K562 (cell line): ENCODE results near the gene ATP8A1. TPM values are rescaled to one million over a fixed set of nuclear protein-coding genes. Genes with fewer than 3 reads are reported as not detected.
A peak's percentile ranks its signal among the peaks of the same experiment; 100 is the strongest.

Experiments
- ATAC-seq: fragments of 200-7000 bp; cut with Tn5 transposase; 3 replicates; pipeline ENCODE4 v1.9.1; 2020; ENCODE audit warnings: moderate library complexity
- BruUV-seq: library from RNA; stranded (reverse); fragments of 400-500 nt; replicated peaks from 2 replicates; lab custom pipeline; 2021; lab: Mats Ljungman, UMichigan
- CTCF ChIA-PET: fragments of 300-600 bp; formaldehyde crosslinking; extraction: SDS; loops from one replicate; lab custom pipeline; 2021; ENCODE audit warnings: low intra/inter-chr PET ratio; lab: Yijun Ruan, JAX
- POLR2A ChIA-PET: fragments of 300-600, 350-650 bp; sonication (Branson Sonifier 250); formaldehyde crosslinking; extraction: SDS; loops from one replicate; lab custom pipeline; 2021; ENCODE audit warnings: antibody characterized with exemption, inconsistent platforms; lab: Yijun Ruan, JAX
- DNase-seq, 4 experiments: peaks; one replicate each; pipeline versions ENCODE4 v3.0.0 to v3.0.0-alpha.2; 2011 to 2018; ENCODE audit warnings: low spot score in 3 of 4, mixed read lengths in 3 of 4; ENCODE audit errors: extremely low read depth in 1 of 4
- FAIRE-seq: peaks from 2 replicates; lab custom pipeline; 2011; peaks lifted over from hg19 to GRCh38; lab: Jason Lieb, UNC
- H2AFZ ChIP-seq: 2 replicates; pipeline ENCODE4 v1.6.0; 2011; ENCODE audit warnings: low read depth, low read length, control low read depth, inconsistent platforms
- H3K27ac ChIP-seq: fragments of 200-600 bp; 3 replicates; pipeline ENCODE4 v1.8.0; 2011; ENCODE audit warnings: low read depth, mild to moderate bottlenecking, control low read depth, inconsistent platforms, low read length, moderate library complexity, mixed read lengths; ENCODE audit errors: extremely low read depth
- H3K27me3 ChIP-seq, 2 experiments: fragments of 300-600 bp in 1 of 2; 2 replicates in 1 of 2; 3 replicates in 1 of 2; pipeline versions ENCODE4 v1.6.0 to v1.8.0; 2011; ENCODE audit warnings: inconsistent platforms in 2 of 2, low read length in 2 of 2, mild to moderate bottlenecking in 1 of 2, mixed read lengths in 1 of 2, moderate library complexity in 1 of 2; ENCODE audit not compliant: control insufficient read depth in 2 of 2, insufficient read depth in 2 of 2
- H3K36me3 ChIP-seq: fragments of 300-600 bp; 3 replicates; pipeline ENCODE4 v1.8.0; 2011; ENCODE audit warnings: mild to moderate bottlenecking, low read length, inconsistent platforms; ENCODE audit not compliant: control insufficient read depth, insufficient read depth
- H3K4me1 ChIP-seq, 2 experiments: fragments of 200-600 bp in 1 of 2; replicated peaks in 1 of 2; 2 replicates in 1 of 2; 3 replicates in 1 of 2; pipeline versions ENCODE4 v1.5.1 to v1.8.0; 2011; ENCODE audit warnings: inconsistent platforms in 2 of 2, low read length in 2 of 2, mild to moderate bottlenecking in 1 of 2, mixed read lengths in 1 of 2, moderate library complexity in 1 of 2; ENCODE audit not compliant: control insufficient read depth in 2 of 2, insufficient read depth in 2 of 2
- H3K4me2 ChIP-seq: 2 replicates; pipeline ENCODE4 v1.6.1; 2011; ENCODE audit warnings: low read length, control low read depth, inconsistent platforms, mixed read lengths; ENCODE audit not compliant: insufficient read depth
- H3K4me3 ChIP-seq: fragments of 200-600 bp; sonication (generic), shearing (Covaris generic); 2 replicates; pipeline ENCODE4 v1.5.1; 2016; ENCODE audit warnings: control low read depth, inconsistent platforms
- H3K79me2 ChIP-seq: fragments of 200-600 bp; 3 replicates; pipeline ENCODE4 v1.8.0; 2011; ENCODE audit warnings: low read length, inconsistent platforms; ENCODE audit not compliant: control insufficient read depth, insufficient read depth
- H3K9ac ChIP-seq, 2 experiments: 2 replicates each; pipeline versions ENCODE4 v1.6.0 to v1.6.1; 2011; ENCODE audit warnings: low read depth in 2 of 2, low read length in 2 of 2, control low read depth in 1 of 2, inconsistent platforms in 1 of 2, mild to moderate bottlenecking in 1 of 2, mixed read lengths in 1 of 2; ENCODE audit not compliant: insufficient read depth in 1 of 2
- H3K9me1 ChIP-seq: one replicate; pipeline ENCODE4 v1.6.0; 2011; ENCODE audit warnings: inconsistent platforms, mild to moderate bottlenecking, low read length, moderate library complexity; ENCODE audit not compliant: control insufficient read depth, insufficient read depth
- H3K9me3 ChIP-seq: replicated peaks from 2 replicates; pipeline ENCODE4 v1.5.1; 2011; ENCODE audit warnings: low read depth, low read length, inconsistent platforms; ENCODE audit not compliant: control insufficient read depth, insufficient read depth
- H4K20me1 ChIP-seq: replicated peaks from 2 replicates; pipeline ENCODE4 v1.6.1; 2011; ENCODE audit warnings: low read length, inconsistent platforms, mixed read lengths; ENCODE audit not compliant: control insufficient read depth, insufficient read depth
- ATF3 ChIP-seq, 2 experiments: fragments of 450-650 bp in 1 of 2; sonication (generic) in 1 of 2; formaldehyde crosslinking in 1 of 2; IDR thresholded peaks in 1 of 2; conservative IDR thresholded peaks in 1 of 2; 2 replicates each; pipeline versions ENCODE4 v1.6.1 to v1.8.1; 2016 to 2023; ENCODE audit warnings: mild to moderate bottlenecking in 2 of 2, moderate library complexity in 2 of 2, inconsistent platforms in 1 of 2, missing genetic modification reagents in 1 of 2
- ATF4 ChIP-seq: fragments of 450-650 bp; formaldehyde crosslinking; IDR thresholded peaks from 2 replicates; pipeline ENCODE4 v1.4.0; 2022; ENCODE audit warnings: mild to moderate bottlenecking, moderate library complexity
- CEBPG ChIP-seq, 3 experiments: fragments of 200-800 bp in 1 of 3; sonication (Bioruptor generic) in 1 of 3; sonication (generic) in 1 of 3; formaldehyde crosslinking in 1 of 3; IDR thresholded peaks in 2 of 3; conservative IDR thresholded peaks in 1 of 3; 2 replicates each; pipeline versions ENCODE4 v1.6.1 to v1.8.0; 2016 to 2022; ENCODE audit warnings: missing compliant biosample characterization in 2 of 3, missing genetic modification characterization in 2 of 3, mild to moderate bottlenecking in 1 of 3, missing genetic modification reagents in 1 of 3
- E2F6 ChIP-seq, 2 experiments: IDR thresholded peaks; 2 replicates each; pipeline ENCODE4 v1.6.1; 2011; ENCODE audit warnings: borderline replicate concordance in 1 of 2, control low read depth in 1 of 2, low read depth in 1 of 2, low read length in 1 of 2, mild to moderate bottlenecking in 1 of 2, mixed read lengths in 1 of 2, moderate library complexity in 1 of 2; ENCODE audit not compliant: insufficient read depth in 1 of 2, insufficient read length in 1 of 2, poor library complexity in 1 of 2, severe bottlenecking in 1 of 2; ENCODE audit errors: extremely low read depth in 1 of 2
- ESRRB ChIP-seq: fragments of 250-450 bp; sonication (Bioruptor Pico); IDR thresholded peaks from 2 replicates; pipeline ENCODE4 v1.5.0; 2020; ENCODE audit warnings: mild to moderate bottlenecking, moderate library complexity, borderline replicate concordance
- NFE2L1 ChIP-seq: fragments of 450-650 bp; IDR thresholded peaks from 2 replicates; pipeline ENCODE4 v1.6.1; 2016; ENCODE audit warnings: missing genetic modification characterization, low read depth, mild to moderate bottlenecking, missing compliant biosample characterization, moderate library complexity, borderline replicate concordance
- SNIP1 ChIP-seq: fragments of 450-650 bp; IDR thresholded peaks from 2 replicates; pipeline ENCODE4 v1.7.1; 2017; ENCODE audit warnings: low read depth, mild to moderate bottlenecking
- SP2 ChIP-seq: IDR thresholded peaks from 2 replicates; pipeline ENCODE4 v1.6.1; 2011; ENCODE audit warnings: mild to moderate bottlenecking, low read depth, low read length, moderate library complexity; ENCODE audit not compliant: poor library complexity, severe bottlenecking; ENCODE audit errors: extremely low read depth
- TEAD2 ChIP-seq: fragments of 450-650 bp; IDR thresholded peaks from 2 replicates; pipeline ENCODE4 v1.6.1; 2016; ENCODE audit warnings: missing genetic modification characterization, control low read depth, missing compliant biosample characterization
- ZNF408 ChIP-seq: fragments of 250-450 bp; sonication (Bioruptor Pico); IDR thresholded peaks from 2 replicates; pipeline ENCODE4 v1.4.0; 2020; ENCODE audit warnings: low read depth, mild to moderate bottlenecking, moderate library complexity
- ZSCAN32 ChIP-seq: fragments of 450-650 bp; formaldehyde crosslinking; IDR thresholded peaks from 2 replicates; pipeline ENCODE4 v1.4.0; 2020; ENCODE audit warnings: mild to moderate bottlenecking, moderate library complexity
- WGBS: fragments of 100-300 bp; shearing (Covaris generic); methylation state at CpG from one replicate; pipeline ENCODE4 v1.1.6; 2016; ENCODE audit warnings: low coverage, mixed read lengths; ENCODE audit not compliant: insufficient coverage; ENCODE audit errors: missing lambda C conversion rate; 5-methylcytosine and 5-hydroxymethylcytosine counted together
- in situ Hi-C: fragments of 300-500 bp; cut with MboI; formaldehyde crosslinking; loops from 4 replicates; pipeline ENCODE4 v1.15.0; 2018; ENCODE audit warnings: inconsistent platforms, mixed read lengths
- intact Hi-C: fragments of 100-400 bp; cut with micrococcal nuclease; formaldehyde crosslinking; loops from 2 replicates; pipeline ENCODE4 v1.14.2; 2022
- polyA plus RNA-seq, 8 experiments: library from polyadenylated mRNA; depleted of rRNA in 4 of 8; stranded (reverse) in 5 of 8; unstranded in 3 of 8; fragments of >200 nt; fragmentation: Nextera tagmentation in 2 of 8; fragmentation: Illumina TruSeq in 1 of 8; extraction: Ambion mirVana in 2 of 8; extraction: Trizol in 1 of 8; gene quantifications; 2 replicates each; pipeline versions ENCODE4 v1.2.1 to v1.2.3, GENCODE V29; 2011 to 2014; ENCODE audit warnings: inconsistent platforms in 1 of 8, missing spikeins in 1 of 8
- total RNA-seq, 7 experiments: library from RNA; depleted of rRNA in 6 of 7; stranded (reverse); fragments of >200 nt in 6 of 7; fragmentation: Illumina TruSeq in 2 of 7; extraction: Trizol in 2 of 7; gene quantifications; 2 replicates each; pipeline versions ENCODE4 v1.2.1 to v1.2.3, GENCODE V29; 2011 to 2021; ENCODE audit warnings: low replicate concordance in 1 of 7

ATP8A1 gene
- total and polyA plus RNA-seq, 9 of the 15 experiments (the other 6 are each of a cell fraction or from before 2014, with no cell fraction given), result 0.05 to 0.29 (median 0.07) TPM; not detected in 2

GRCh38 chr4:42482516-42483327 lies 174.2 kb downstream of the ATP8A1 start:
- DNase-seq (no peak), FAIRE-seq (no peak), ATAC-seq (no peak)
- no peak overlapping the region for H3K4me2 ChIP-seq
- H3K4me3 ChIP-seq, result no peak overlapping the region
- BruUV-seq, result no TSS peak
- no peaks in the 10 kb centered on the region for H3K9me3 ChIP-seq
- in situ Hi-C loops, result no loop called here
- no peak overlapping the region for H2AFZ ChIP-seq
- H3K27me3 ChIP-seq, result peaks cover 0 to 2% of the 10 kb centered on the region in 2 experiments; a peak in 1 of 5 replicates
- no peak overlapping the region for H3K9ac ChIP-seq
- CTCF ChIA-PET, result no interaction called here
- no peaks in the 10 kb centered on the region for H3K9me1 ChIP-seq
- H3K27ac ChIP-seq, result no peak overlapping the region
- 0% methylated on average over 5 of the region's 5 CpGs for whole genome bisulfite sequencing
- no peaks in the 10 kb centered on the region for H4K20me1 ChIP-seq
- TF ChIP-seq NFE2L1 (tag), result no peak
- TF ChIP-seq ATF4 (CRISPR knock-in tag), result peak; percentile 85
- peak; percentile 54; the same call in 1 of the 2 replicates for TF ChIP-seq ZSCAN32 (CRISPR knock-in tag)
- TF ChIP-seq CEBPG (CRISPR knock-in tag; IDR thresholded peaks at IDR 0.05), result no peak
- TF ChIP-seq CEBPG (tag; conservative IDR thresholded peaks at IDR 0.05 in 1 of 2, IDR thresholded peaks at IDR 0.05 in 1 of 2), result peak; percentile 56 to 73; a peak in 3 of 4 replicates
- no peak for TF ChIP-seq TEAD2 (tag)
- no peak for TF ChIP-seq ESRRB
- TF ChIP-seq ATF3 (IDR thresholded peaks at IDR 0.05), result peak; percentile 37; the same call in 1 of the 2 replicates
- TF ChIP-seq ATF3 (CRISPR knock-in tag; conservative IDR thresholded peaks at IDR 0.05), result no peak
- no peak for TF ChIP-seq ZNF408 (CRISPR knock-in tag)
- no peak for TF ChIP-seq SP2
- TF ChIP-seq SNIP1, result no peak
- TF ChIP-seq E2F6 (IDR thresholded peaks at IDR 0.05; ENCODE audit: borderline replicate concordance in 1 of 2, extremely low read depth in 1 of 2, insufficient read depth in 1 of 2, insufficient read length in 1 of 2, low read depth in 1 of 2, low read length in 1 of 2, poor library complexity in 1 of 2, severe bottlenecking in 1 of 2), result no peak
- no peaks in the 10 kb centered on the region for H3K36me3 ChIP-seq
- intact Hi-C loops, result no loop called here
- POLR2A ChIA-PET, result no interaction called here
- H3K79me2 ChIP-seq, result no peaks in the 10 kb centered on the region
- no peaks in the 10 kb centered on the region for H3K4me1 ChIP-seq
